Ramos (cell line): ENCODE data around the gene ERC2.

Experiments
- in situ Hi-C: fragments of 300-500 bp; cut with MboI; formaldehyde crosslinking; loops from one replicate; pipeline ENCODE4 v1.14.3; 2022; ENCODE audit warnings: low sequenced_read_pairs; ENCODE audit not compliant: unreplicated experiment

ERC2 gene

GRCh38 chr3:56201407-56201806, 266.9 kb downstream of the ERC2 start:
- in situ Hi-C loops = no loop called here

- in situ Hi-C loops = no loop called here
These were observed 268.0 kb downstream of the ERC2 start for GRCh38 chr3:56200251-56200650.

GRCh38 chr3:56197991-56198390, 270.3 kb downstream of the ERC2 start:
- in situ Hi-C loops = no loop called here

- in situ Hi-C loops = no loop called here
These were observed 270.9 kb downstream of the ERC2 start for GRCh38 chr3:56197259-56197965.

- in situ Hi-C loops = no loop called here
These were observed 271.6 kb downstream of the ERC2 start for GRCh38 chr3:56196700-56197099.

- in situ Hi-C loops = no loop called here
These were observed 274.7 kb downstream of the ERC2 start for GRCh38 chr3:56193519-56193918.

- in situ Hi-C loops = no loop called here
These were observed 276.3 kb downstream of the ERC2 start for GRCh38 chr3:56192001-56192400.

- in situ Hi-C loops = no loop called here
These were observed 277.4 kb downstream of the ERC2 start for GRCh38 chr3:56190771-56191305.

GRCh38 chr3:56190130-56190529, 278.1 kb downstream of the ERC2 start:
- in situ Hi-C loops = no loop called here

GRCh38 chr3:56189536-56189935, 278.7 kb downstream of the ERC2 start:
- in situ Hi-C loops = no loop called here

GRCh38 chr3:56188201-56188600, 280.1 kb downstream of the ERC2 start:
- in situ Hi-C loops = no loop called here

- in situ Hi-C loops = no loop called here
These were observed 281.2 kb downstream of the ERC2 start for GRCh38 chr3:56187051-56187450.

GRCh38 chr3:56185827-56186226, 282.4 kb downstream of the ERC2 start:
- in situ Hi-C loops = no loop called here

- in situ Hi-C loops = no loop called here
These were observed 284.7 kb downstream of the ERC2 start for GRCh38 chr3:56183529-56183928.

- in situ Hi-C loops = no loop called here
These were observed 287.8 kb downstream of the ERC2 start for GRCh38 chr3:56180433-56180832.

GRCh38 chr3:56173601-56174000, 294.7 kb downstream of the ERC2 start:
- in situ Hi-C loops = no loop called here

- in situ Hi-C loops = no loop called here
These were observed 303.8 kb downstream of the ERC2 start for GRCh38 chr3:56164436-56164835.

GRCh38 chr3:56157693-56158362, 310.4 kb downstream of the ERC2 start:
- in situ Hi-C loops = no loop called here

GRCh38 chr3:56154297-56154696, 314.0 kb downstream of the ERC2 start:
- in situ Hi-C loops = no loop called here

GRCh38 chr3:56147354-56147753, 320.9 kb downstream of the ERC2 start:
- in situ Hi-C loops = no loop called here

- in situ Hi-C loops = no loop called here
These were observed 322.9 kb downstream of the ERC2 start for GRCh38 chr3:56145410-56145809.

GRCh38 chr3:56144805-56145204, 323.5 kb downstream of the ERC2 start:
- in situ Hi-C loops = no loop called here
